Endothelial cell (in vitro differentiated cells): Measurements from ENCODE around the gene CRYBG2. TPM values are rescaled to one million over a fixed set of nuclear protein-coding genes. Genes with fewer than 3 reads are reported as not detected.
A peak's percentile ranks its signal among the peaks of the same experiment; 100 is the strongest.
"Not testable (repeated sequence)": the region's sequence is repeated elsewhere in the genome, so short reads cannot be mapped to it uniquely, and the experiment has no call there.

Source experiments
- DNase-seq: peaks from one replicate; pipeline ENCODE4 v3.0.0; 2021; ENCODE audit warnings: low spot score
- H3K27ac Mint-ChIP-seq: one replicate; pipeline ENCODE4 v1.8.0; 2021; ENCODE audit warnings: mixed read lengths, inconsistent platforms; ENCODE audit not compliant: unreplicated experiment
- H3K27me3 Mint-ChIP-seq: one replicate; pipeline ENCODE4 v1.8.0; 2021; ENCODE audit warnings: mild to moderate bottlenecking, moderate library complexity, mixed read lengths, inconsistent platforms; ENCODE audit not compliant: unreplicated experiment
- H3K36me3 Mint-ChIP-seq: one replicate; pipeline ENCODE4 v1.8.0; 2021; ENCODE audit warnings: mild to moderate bottlenecking, low read depth, mixed read lengths, inconsistent platforms; ENCODE audit not compliant: unreplicated experiment
- H3K4me1 Mint-ChIP-seq: one replicate; pipeline ENCODE4 v1.8.0; 2021; ENCODE audit warnings: mild to moderate bottlenecking, mixed read lengths, inconsistent platforms; ENCODE audit not compliant: unreplicated experiment
- H3K4me3 Mint-ChIP-seq: one replicate; pipeline ENCODE4 v1.8.0; 2021; ENCODE audit warnings: mild to moderate bottlenecking, mixed read lengths, inconsistent platforms; ENCODE audit not compliant: unreplicated experiment
- H3K9me3 Mint-ChIP-seq: one replicate; pipeline ENCODE4 v1.8.0; 2021; ENCODE audit warnings: mixed read lengths, inconsistent platforms; ENCODE audit not compliant: unreplicated experiment
- total RNA-seq: library from RNA; stranded (reverse); fragmentation: NEBNext Ultra II Directional; extraction: Animal tissue kit (Norgen Biotek cat#: 25700); gene quantifications from one replicate; pipeline ENCODE4 v1.2.1, GENCODE V29; 2021; ENCODE audit not compliant: unreplicated experiment
- TF ChIP-seq, protein P1 (sequence below): fragments of 200-600 bp; sonication (generic); IDR thresholded peaks from one replicate; pipeline ENCODE4 v1.5.0; 2021; ENCODE audit warnings: antibody characterized with exemption; ENCODE audit not compliant: unreplicated experiment

Gene CRYBG2
- total RNA-seq, 1 donor from 2014 or later = 1.4 TPM

- Mint-ChIP-seq H3K9me3 (no peaks in the 10 kb centered on the region), H3K27ac (no peak overlapping the region), H3K4me3 (no peak overlapping the region), H3K27me3 (peaks cover 2% of the 10 kb centered on the region), H3K36me3 (no peaks in the 10 kb centered on the region), H3K4me1 (no peaks in the 10 kb centered on the region)
- no peak for DNase-seq
- TF ChIP-seq, protein P1, sequence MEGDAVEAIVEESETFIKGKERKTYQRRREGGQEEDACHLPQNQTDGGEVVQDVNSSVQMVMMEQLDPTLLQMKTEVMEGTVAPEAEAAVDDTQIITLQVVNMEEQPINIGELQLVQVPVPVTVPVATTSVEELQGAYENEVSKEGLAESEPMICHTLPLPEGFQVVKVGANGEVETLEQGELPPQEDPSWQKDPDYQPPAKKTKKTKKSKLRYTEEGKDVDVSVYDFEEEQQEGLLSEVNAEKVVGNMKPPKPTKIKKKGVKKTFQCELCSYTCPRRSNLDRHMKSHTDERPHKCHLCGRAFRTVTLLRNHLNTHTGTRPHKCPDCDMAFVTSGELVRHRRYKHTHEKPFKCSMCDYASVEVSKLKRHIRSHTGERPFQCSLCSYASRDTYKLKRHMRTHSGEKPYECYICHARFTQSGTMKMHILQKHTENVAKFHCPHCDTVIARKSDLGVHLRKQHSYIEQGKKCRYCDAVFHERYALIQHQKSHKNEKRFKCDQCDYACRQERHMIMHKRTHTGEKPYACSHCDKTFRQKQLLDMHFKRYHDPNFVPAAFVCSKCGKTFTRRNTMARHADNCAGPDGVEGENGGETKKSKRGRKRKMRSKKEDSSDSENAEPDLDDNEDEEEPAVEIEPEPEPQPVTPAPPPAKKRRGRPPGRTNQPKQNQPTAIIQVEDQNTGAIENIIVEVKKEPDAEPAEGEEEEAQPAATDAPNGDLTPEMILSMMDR = no peak
These were observed 41.8 kb upstream of the CRYBG2 start for GRCh38 chr1:26395754-26396153.

DNA sequence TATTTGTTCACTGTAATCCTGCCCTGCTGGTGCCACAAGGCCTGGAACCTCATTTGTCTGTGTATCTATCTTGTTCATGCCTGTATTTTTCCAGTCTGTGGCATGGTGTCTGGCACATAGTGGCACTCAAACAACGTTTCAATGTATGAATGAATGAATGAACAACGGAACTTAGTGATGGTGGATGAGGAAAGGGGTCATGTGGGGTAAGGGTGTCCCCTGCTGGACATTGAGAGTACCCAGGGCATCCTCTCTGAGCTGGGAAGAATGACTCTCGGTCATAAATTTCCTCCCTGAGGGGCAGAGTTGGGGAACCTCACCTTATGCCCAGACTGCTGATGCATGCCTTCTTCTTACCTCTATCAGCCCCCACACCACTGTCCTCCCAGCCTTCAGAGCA is 37.5 kb upstream of the CRYBG2 start:
- peak; percentile 49 for DNase-seq
- H3K4me1 Mint-ChIP-seq = no peaks in the 10 kb centered on the region
- no peaks in the 10 kb centered on the region for H3K36me3 Mint-ChIP-seq
- H3K27me3 Mint-ChIP-seq = peaks cover 2% of the 10 kb centered on the region
- no peak overlapping the region for H3K4me3 Mint-ChIP-seq
- TF ChIP-seq, protein P1 = peak; percentile 26
- no peaks in the 10 kb centered on the region for H3K9me3 Mint-ChIP-seq
- no peak overlapping the region for H3K27ac Mint-ChIP-seq

DNA sequence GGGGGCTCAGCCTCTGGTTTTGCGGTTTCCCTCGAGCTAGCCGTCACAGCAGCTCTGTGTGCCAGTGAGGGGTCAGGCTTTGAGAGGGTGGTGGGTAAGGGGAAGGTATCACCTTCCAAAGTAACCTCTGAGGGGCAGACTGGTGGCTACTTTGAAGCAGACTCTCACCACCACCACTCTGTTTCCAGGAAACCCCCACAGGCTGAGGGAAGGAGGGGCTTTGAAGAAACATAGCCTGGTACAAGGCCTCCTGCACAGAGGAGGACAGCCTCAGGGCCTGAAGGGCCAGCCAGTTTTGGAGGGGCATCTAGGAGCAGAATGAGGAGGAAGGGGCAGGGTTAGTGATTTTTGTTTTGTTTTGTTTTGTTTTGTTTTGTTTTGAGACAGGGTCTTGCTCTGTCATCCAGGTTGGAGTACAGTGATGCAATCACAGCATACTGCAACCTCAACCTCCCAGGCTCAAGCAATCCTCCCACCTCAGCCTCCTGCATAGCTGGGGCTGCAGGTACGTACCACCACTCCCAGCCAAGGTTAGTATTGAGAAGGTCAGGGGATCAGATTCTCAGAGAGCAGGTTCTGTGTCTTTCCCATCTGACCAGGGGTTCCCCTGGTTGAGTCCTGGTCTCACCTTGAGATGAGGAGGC is 35.8 kb upstream of the CRYBG2 start:
- DNase-seq = no peak
- no peak overlapping the region for H3K27ac Mint-ChIP-seq
- TF ChIP-seq, protein P1 = no peak
- H3K4me3 Mint-ChIP-seq = no peak overlapping the region
- no peaks in the 10 kb centered on the region for H3K4me1 Mint-ChIP-seq
- no peaks in the 10 kb centered on the region for H3K36me3 Mint-ChIP-seq
- H3K27me3 Mint-ChIP-seq = peaks cover 2% of the 10 kb centered on the region
- no peaks in the 10 kb centered on the region for H3K9me3 Mint-ChIP-seq

GRCh38 chr1:26388791-26389445 is 35.0 kb upstream of the CRYBG2 start:
- H3K9me3 Mint-ChIP-seq = no peaks in the 10 kb centered on the region
- H3K4me1 Mint-ChIP-seq = no peaks in the 10 kb centered on the region
- TF ChIP-seq, protein P1 = no peak
- no peak overlapping the region for H3K4me3 Mint-ChIP-seq
- no peak for DNase-seq
- H3K27ac Mint-ChIP-seq = no peak overlapping the region
- no peaks in the 10 kb centered on the region for H3K36me3 Mint-ChIP-seq
- no peaks in the 10 kb centered on the region for H3K27me3 Mint-ChIP-seq

- DNase-seq = no peak
- Mint-ChIP-seq H3K36me3 (no peaks in the 10 kb centered on the region), H3K27ac (no peak overlapping the region)
These were observed 33.5 kb upstream of the CRYBG2 start for GRCh38 chr1:26387447-26387846.

DNA sequence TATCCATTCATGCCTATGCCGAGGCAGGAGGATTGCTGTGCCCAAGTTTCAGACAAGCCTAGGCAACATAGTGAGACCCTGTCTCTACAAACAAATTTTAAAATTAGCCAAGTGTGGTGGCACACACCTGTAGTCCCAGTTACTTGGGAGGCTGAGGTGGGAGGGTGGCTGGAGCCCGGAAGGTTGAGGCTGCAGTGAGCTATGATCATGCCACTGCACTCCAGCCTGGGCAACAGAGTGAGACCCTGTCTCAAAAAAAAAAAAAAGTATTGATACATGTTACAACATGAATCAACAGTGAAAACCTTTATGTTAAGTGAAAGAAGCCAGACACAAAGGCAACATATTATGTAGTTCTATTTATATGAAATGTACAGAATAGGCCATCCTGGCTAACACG is 31.1 kb upstream of the CRYBG2 start:
- not testable (repeated sequence) for DNase-seq, H3K4me1 Mint-ChIP-seq, H3K36me3 Mint-ChIP-seq, H3K27ac Mint-ChIP-seq, H3K27me3 Mint-ChIP-seq, H3K4me3 Mint-ChIP-seq, H3K9me3 Mint-ChIP-seq

More at GRCh38 chr1:26387447-26387846, 33.5 kb upstream of the CRYBG2 start:
- Mint-ChIP-seq H3K27me3 (no peaks in the 10 kb centered on the region), H3K4me3 (no peak overlapping the region), H3K4me1 (no peaks in the 10 kb centered on the region), H3K9me3 (no peaks in the 10 kb centered on the region)
- TF ChIP-seq, protein P1 = no peak
